ENCODE measurements around the gene DTNA.

DTNA gene

DNA sequence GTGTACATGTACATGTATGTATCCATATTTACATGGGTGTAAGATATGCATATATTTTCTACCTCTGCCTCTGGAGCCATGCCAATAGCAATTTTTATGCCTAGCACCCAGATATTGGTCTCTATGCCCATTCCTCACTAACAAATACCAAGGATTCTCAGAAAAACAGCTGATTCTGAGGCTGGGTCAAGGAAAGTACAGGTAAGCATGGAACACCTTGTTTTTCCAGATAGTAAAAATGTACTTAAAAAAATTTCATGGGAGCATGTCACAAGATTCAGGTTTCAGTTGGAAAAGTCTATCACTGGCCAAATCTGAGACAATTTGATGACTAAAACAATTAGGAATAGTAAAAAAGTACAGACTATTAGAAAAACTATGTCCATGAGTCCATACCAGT lies 216.6 kb downstream of the DTNA start:
- TF ChIP-seq, protein P1, sequence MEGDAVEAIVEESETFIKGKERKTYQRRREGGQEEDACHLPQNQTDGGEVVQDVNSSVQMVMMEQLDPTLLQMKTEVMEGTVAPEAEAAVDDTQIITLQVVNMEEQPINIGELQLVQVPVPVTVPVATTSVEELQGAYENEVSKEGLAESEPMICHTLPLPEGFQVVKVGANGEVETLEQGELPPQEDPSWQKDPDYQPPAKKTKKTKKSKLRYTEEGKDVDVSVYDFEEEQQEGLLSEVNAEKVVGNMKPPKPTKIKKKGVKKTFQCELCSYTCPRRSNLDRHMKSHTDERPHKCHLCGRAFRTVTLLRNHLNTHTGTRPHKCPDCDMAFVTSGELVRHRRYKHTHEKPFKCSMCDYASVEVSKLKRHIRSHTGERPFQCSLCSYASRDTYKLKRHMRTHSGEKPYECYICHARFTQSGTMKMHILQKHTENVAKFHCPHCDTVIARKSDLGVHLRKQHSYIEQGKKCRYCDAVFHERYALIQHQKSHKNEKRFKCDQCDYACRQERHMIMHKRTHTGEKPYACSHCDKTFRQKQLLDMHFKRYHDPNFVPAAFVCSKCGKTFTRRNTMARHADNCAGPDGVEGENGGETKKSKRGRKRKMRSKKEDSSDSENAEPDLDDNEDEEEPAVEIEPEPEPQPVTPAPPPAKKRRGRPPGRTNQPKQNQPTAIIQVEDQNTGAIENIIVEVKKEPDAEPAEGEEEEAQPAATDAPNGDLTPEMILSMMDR (IDR thresholded peaks at IDR 0.05; ENCODE audit: low read depth, low read length, missing control alignments) = no peak
- no peak overlapping the region for H3K4me3 ChIP-seq (ENCODE audit: low read depth, low read length)
- no peak for DNase-seq (ENCODE audit: low read depth)

DNA sequence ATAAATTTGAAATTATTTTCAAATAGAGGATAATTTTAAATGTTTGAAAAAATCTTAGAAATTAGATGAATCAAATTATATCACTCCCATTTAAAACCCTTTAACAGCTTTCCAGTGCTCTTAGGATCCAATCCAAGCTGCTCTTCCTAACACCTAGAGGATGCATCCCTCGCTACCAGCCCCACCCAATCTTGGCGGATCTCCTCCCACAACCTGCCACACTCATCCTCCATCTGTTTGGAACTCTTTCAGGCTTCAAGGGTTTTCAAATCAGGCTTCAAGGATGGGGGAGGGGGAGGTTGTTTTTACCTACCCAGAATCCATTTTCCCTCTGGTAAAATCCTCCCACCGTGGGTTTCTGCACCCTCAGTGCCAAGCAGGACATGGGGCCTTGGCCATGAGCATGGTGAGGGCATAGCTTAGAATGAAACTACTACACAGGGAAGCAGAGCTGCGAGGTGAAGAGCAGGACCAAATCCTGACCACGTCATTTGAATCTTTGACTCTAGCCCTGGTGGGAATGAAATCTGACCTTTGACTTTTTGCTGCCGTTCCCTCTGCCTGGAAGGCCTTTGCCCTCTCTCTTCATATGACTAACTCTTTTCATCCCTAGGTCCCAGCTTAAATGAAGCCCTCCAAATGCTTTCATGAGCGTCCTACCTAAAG lies 218.1 kb downstream of the DTNA start:
- TF ChIP-seq, protein P1 (IDR thresholded peaks at IDR 0.05; ENCODE audit: low read depth, low read length, missing control alignments) = no peak
- no peak overlapping the region for H3K4me3 ChIP-seq (ENCODE audit: low read depth, low read length)
- DNase-seq (ENCODE audit: low read depth) = no peak

DNA sequence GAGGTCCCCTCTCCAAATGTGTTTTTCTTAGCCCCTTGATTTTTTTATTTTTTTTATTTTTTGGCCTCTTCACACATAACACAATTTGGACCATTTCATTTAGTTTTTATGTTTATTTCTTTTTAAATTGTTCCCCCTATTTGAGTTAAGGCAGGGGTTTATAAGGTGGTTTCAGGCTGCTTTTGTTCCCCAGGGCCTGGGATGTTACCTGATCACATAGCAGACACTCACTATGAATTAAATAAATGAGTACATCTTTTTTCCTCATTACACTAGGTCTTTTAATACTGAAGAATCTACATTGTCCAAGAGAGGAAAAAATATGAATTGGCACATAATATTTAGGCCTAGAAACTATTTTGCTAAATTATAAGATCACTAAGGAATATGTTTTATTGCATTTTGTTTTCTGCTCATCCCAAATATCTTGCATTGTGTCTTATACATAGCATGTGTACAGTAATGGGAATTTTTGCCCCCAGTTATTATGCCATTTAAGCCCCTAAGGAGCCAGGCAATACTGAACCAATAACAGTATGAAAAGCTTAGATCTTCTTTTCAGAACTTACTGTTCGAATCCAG lies 218.7 kb downstream of the DTNA start:
- TF ChIP-seq, protein P1 (IDR thresholded peaks at IDR 0.05; ENCODE audit: low read depth, low read length, missing control alignments) = no peak
- H3K4me3 ChIP-seq (ENCODE audit: low read depth, low read length) = no peak overlapping the region

DNA sequence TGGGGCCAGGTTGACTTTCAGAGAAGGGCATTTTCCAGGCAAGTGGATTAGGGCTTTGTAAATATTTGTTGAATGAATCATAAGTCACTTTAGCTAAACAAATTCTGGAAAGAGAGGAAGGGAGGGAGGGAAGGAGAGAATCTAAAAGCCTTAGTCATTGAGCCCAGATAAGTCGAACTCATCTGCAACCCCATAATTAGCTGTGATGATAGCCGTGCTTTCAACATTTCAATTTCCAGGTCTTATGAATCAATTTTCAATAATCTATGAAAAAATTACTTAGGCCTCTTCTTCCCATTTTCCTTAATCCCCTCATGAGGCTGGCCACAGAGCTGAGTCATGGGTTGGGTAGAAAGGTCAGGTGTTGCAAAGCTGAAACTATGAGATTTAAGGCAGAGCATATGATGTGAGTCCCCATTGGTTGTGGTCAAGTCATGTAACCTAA lies 219.3 kb downstream of the DTNA start:
- no peak overlapping the region for H3K4me3 ChIP-seq (ENCODE audit: low read depth, low read length)
- no peak for DNase-seq (ENCODE audit: low read depth)
- TF ChIP-seq, protein P1 (IDR thresholded peaks at IDR 0.05; ENCODE audit: low read depth, low read length, missing control alignments) = no peak

More for the DNA sequence above, 218.7 kb downstream of the DTNA start:
- no peak for DNase-seq (ENCODE audit: low read depth)

DNA sequence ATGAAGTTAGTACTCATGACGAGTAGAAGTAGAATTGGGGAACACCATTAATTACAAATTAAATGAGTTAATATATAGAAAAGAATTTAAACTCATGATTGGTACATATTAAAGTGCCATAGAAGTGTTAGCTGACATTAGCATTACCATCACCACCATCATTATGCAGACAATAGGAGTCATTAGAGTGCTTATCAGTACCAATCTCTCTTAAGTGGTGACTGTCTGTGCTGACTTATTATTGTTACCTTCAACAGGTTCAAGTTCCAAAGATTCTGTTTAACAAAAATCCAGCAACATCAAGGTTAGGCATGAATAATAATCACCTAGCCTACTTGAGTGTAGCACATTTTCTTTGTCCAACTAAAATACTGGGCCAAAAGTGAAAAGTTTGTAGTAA lies 222.3 kb downstream of the DTNA start:
- TF ChIP-seq, protein P1 (IDR thresholded peaks at IDR 0.05; ENCODE audit: low read depth, low read length, missing control alignments) = no peak
- no peak overlapping the region for H3K4me3 ChIP-seq (ENCODE audit: low read depth, low read length)

DNA sequence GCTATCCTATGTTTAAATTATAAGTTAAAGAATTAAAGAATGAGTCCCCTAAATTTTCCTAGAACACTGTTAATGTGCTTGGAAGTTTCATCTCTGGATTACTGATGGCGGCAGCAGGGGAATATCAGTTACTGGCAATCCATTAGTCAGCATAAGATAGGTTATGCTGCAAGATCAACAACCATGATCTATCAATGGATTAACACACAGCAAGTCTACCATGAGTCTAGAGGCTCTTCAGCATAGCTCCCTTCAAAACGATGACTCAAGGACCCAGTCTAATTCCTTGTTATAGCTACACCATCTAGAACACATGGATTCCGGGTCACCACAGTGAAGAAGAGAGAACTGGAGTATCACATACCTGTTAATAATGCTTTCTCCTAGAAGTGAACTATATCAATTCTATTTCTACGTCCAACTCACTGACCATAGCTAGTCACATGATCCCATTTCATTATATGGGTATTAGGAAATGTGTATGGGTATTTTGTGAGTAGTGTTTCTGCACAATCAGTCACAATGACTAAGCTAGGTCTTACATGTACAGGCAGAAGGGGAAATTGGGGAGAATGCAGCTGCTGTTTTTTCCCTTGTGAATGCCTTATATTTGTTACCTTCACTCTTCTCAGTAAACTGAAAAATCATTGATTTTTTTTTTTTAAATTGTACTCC lies 222.8 kb downstream of the DTNA start:
- H3K4me3 ChIP-seq (ENCODE audit: low read depth, low read length) = no peak overlapping the region
- TF ChIP-seq, protein P1 (IDR thresholded peaks at IDR 0.05; ENCODE audit: low read depth, low read length, missing control alignments) = no peak
- no peak for DNase-seq (ENCODE audit: low read depth)

More for the DNA sequence above, 222.3 kb downstream of the DTNA start:
- DNase-seq (ENCODE audit: low read depth) = no peak

Data from GM12864 (cell line).